Right cardiac atrium (tissue), 5 donors: ENCODE results near the gene GNAQ. TPM values are rescaled to one million over a fixed set of nuclear protein-coding genes. Genes with fewer than 3 reads are reported as not detected.
A peak's percentile ranks its signal among the peaks of the same experiment; 100 is the strongest.
"Not testable (repeated sequence)": the region's sequence is repeated elsewhere in the genome, so short reads cannot be mapped to it uniquely, and the experiment has no call there.

Experiments
- ATAC-seq, 2 donors: fragments of 200-7000 bp; cut with Tn5 transposase; one replicate each; pipeline versions ENCODE4 v1.8.0 to v1.9.1; 2020; ENCODE audit warnings: moderate library complexity in 2 of 2, mild to moderate bottlenecking in 1 of 2
- DNase-seq, 3 donors: peaks; one replicate each; pipeline ENCODE4 v3.0.0-alpha.2; 2020
- H3K27ac ChIP-seq: one replicate; pipeline ENCODE4 v1.5.1; 2013; ENCODE audit warnings: mild to moderate bottlenecking, low read length, control low read depth, moderate library complexity
- H3K27me3 ChIP-seq: one replicate; pipeline ENCODE4 v1.6.1; 2013; ENCODE audit not compliant: control insufficient read depth, insufficient read depth
- H3K4me1 ChIP-seq: one replicate; pipeline ENCODE4 v1.6.1; 2013; ENCODE audit warnings: low read length; ENCODE audit not compliant: control insufficient read depth, insufficient read depth
- H3K4me3 ChIP-seq: one replicate; pipeline ENCODE4 v1.5.1; 2013; ENCODE audit warnings: low read length, control low read depth
- H3K9me3 ChIP-seq: one replicate; pipeline ENCODE4 v1.6.1; 2013; ENCODE audit warnings: low read length; ENCODE audit not compliant: control insufficient read depth
- WGBS: extraction: QIAGEN DNeasy Blood & Tissue Kit; methylation state at CpG from one replicate; pipeline ENCODE4 v1.1.7; 2013; 5-methylcytosine and 5-hydroxymethylcytosine counted together
- intact Hi-C, 4 donors: fragments of 100-400 bp; cut with DNase I; formaldehyde crosslinking; loops; one replicate each; pipeline versions ENCODE4 v1.11.0 to v1.14.0; 2022 to 2023
- polyA plus RNA-seq: library from polyadenylated mRNA; stranded (reverse); fragments of 200-250 nt; gene quantifications from one replicate; pipeline ENCODE4 v1.2.3, GENCODE V29; 2013
- total RNA-seq, 4 donors: library from RNA; stranded (reverse); fragmentation: NEBNext Ultra II Directional; extraction: Animal tissue kit (Norgen Biotek cat#: 25700); gene quantifications; one replicate each; pipeline ENCODE4 v1.2.1, GENCODE V29; 2021
- donor health status: healthy with polysubstance abuse.
- donor health status: DM: no; HTN: yes; CAD: no.
- donor health status: DM: no; HTN: no; CAD: no.
- donor health status: DM: no; HTN: yes; CAD: no; lungs with severe emphysema.
- donor health status: DM: yes; HTN: yes; CAD: no.

The GNAQ gene
- total and polyA plus RNA-seq, 5 donors: 6.0 to 18.1 (median 16.4) TPM

DNA sequence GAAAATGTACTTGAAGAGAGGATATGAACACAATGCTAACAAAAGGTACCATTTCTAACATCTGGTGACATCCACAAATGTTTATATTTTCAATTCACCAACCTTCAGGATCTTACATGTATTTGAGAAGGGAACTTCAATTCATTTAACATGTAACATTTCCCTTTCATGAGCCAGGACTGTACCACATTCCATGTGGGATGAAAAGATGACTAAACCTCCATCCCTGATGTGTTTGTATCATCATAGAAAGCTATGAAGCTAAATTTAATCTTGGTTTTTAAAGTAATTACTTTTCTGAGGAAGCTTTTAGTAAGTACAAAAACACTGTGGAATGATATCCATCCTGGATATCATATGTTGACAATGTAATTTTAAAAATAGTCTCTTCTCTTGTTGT is 305.3 kb downstream of the GNAQ start:
- intact Hi-C loops: no loop called here
- no peak for DNase-seq
- no peaks in the 10 kb centered on the region for H3K9me3 ChIP-seq
- ATAC-seq: no peak
- no peak overlapping the region for H3K4me3 ChIP-seq
- H3K4me1 ChIP-seq: no peaks in the 10 kb centered on the region
- H3K27me3 ChIP-seq: no peaks in the 10 kb centered on the region
- no peak overlapping the region for H3K27ac ChIP-seq

DNA sequence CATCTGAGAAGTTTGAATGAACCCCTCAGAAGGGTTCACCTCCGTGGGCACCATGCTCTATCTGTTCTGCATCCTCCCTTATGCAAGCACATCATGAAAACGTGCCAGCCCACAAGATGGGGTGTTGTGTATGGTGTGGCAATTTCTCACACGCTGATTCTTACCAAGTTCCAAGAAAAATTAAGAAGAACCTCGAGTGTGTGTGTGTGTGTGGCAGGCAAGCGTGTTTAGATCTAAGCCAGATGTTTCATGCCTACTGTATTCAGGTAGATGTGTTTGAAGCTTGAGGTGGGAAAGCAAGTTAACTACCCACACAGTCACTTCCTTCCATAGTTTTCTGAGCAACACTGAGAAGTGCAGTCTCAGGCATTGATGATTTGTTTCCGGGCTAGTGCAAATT is 305.8 kb downstream of the GNAQ start:
- no peak for ATAC-seq
- Histone ChIP-seq H3K9me3 (no peaks in the 10 kb centered on the region), H3K27me3 (no peaks in the 10 kb centered on the region), H3K4me1 (no peaks in the 10 kb centered on the region), H3K27ac (no peak overlapping the region), H3K4me3 (no peak overlapping the region)
- intact Hi-C loops: no loop called here
- WGBS: 87% methylated on average over 6 of the region's 6 CpGs
- DNase-seq: no peak

DNA sequence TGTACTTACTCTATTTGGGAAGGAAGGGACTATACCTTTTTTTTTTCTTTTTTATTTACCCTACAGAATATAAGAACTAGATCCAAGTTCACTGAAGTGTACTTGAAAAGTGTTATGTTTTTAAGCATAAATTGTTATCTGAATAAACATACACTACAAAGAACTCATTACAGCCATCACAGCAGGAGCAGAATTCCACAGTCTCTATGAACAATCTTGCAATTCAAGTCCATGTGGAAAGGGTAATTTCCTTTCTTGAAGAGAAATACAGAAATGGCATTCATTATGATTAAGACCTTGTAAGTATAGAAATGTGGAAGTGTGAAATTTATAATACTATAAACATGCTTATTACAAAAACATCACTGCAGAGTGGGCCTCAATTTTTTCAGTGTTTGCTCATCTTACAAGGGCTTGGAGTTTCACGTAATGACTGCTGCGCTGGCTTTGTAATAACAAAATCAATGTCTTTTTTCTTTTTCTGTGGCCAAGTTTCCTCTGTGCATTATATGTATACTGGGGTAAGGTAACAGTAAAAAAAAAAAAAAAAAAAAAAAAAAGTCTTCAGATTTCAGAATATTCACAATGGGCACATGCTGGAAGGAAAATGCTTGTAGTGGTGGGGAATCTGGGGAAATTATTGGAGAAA is 306.4 kb downstream of the GNAQ start:
- intact Hi-C loops: no loop called here
- H3K4me3 ChIP-seq: no peak overlapping the region
- H3K27me3 ChIP-seq: no peaks in the 10 kb centered on the region
- ATAC-seq: no peak
- WGBS: 49% methylated on average over 2 of the region's 2 CpGs
- no peaks in the 10 kb centered on the region for H3K9me3 ChIP-seq
- H3K27ac ChIP-seq: no peak overlapping the region
- no peak for DNase-seq
- H3K4me1 ChIP-seq: no peaks in the 10 kb centered on the region

DNA sequence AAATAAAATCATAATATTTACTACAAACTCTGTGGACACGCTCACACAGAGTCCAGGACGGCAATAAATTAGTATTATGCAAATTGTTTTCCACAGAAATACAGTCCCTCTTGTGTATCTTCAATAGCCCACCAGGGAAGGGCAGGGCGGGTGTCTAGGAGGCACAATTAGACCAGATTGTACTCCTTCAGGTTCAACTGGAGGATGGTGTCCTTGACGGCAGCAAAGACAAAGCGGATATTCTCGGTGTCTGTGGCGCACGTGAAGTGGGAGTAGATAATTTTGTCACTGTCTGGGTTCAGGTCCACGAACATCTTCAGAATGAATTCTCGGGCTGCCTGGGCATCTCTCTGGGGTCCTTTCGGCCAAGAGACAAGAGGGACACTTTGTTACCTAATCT is 310.5 kb downstream of the GNAQ start:
- H3K4me1 ChIP-seq, ATAC-seq, H3K27ac ChIP-seq, intact Hi-C loops, H3K9me3 ChIP-seq, H3K27me3 ChIP-seq, H3K4me3 ChIP-seq, DNase-seq: not testable (repeated sequence)
- 96% methylated on average over 11 of the region's 11 CpGs for WGBS

- Histone ChIP-seq H3K9me3 (no peaks in the 10 kb centered on the region), H3K27ac (no peak overlapping the region), H3K4me3 (no peak overlapping the region), H3K27me3 (no peaks in the 10 kb centered on the region), H3K4me1 (no peaks in the 10 kb centered on the region)
- intact Hi-C loops: no loop called here
- ATAC-seq: no peak
- DNase-seq: no peak
- 69% methylated on average over 3 of the region's 3 CpGs for WGBS
These were observed 312.3 kb downstream of the GNAQ start for GRCh38 chr9:77719321-77719720.

DNA sequence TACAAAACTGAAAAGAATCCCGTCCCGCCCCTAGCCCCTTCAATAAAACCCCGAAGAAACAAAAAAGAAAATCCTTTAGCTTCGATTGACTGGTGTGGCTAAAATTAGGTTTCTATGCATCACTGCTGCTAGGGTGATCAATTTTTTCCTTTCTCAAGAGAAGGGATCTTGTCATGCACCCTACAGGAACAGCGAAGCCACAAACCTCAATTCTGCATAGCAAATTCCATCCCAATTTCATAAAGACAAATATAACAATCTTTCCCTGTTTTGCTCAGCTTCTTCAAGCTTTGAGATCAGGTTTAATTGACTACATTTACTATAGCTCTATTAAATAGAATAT is 313.3 kb downstream of the GNAQ start:
- ATAC-seq, H3K4me3 ChIP-seq, DNase-seq, H3K27me3 ChIP-seq, H3K9me3 ChIP-seq, intact Hi-C loops, H3K27ac ChIP-seq, H3K4me1 ChIP-seq: not testable (repeated sequence)
- WGBS: 81% methylated on average over 5 of the region's 5 CpGs

DNA sequence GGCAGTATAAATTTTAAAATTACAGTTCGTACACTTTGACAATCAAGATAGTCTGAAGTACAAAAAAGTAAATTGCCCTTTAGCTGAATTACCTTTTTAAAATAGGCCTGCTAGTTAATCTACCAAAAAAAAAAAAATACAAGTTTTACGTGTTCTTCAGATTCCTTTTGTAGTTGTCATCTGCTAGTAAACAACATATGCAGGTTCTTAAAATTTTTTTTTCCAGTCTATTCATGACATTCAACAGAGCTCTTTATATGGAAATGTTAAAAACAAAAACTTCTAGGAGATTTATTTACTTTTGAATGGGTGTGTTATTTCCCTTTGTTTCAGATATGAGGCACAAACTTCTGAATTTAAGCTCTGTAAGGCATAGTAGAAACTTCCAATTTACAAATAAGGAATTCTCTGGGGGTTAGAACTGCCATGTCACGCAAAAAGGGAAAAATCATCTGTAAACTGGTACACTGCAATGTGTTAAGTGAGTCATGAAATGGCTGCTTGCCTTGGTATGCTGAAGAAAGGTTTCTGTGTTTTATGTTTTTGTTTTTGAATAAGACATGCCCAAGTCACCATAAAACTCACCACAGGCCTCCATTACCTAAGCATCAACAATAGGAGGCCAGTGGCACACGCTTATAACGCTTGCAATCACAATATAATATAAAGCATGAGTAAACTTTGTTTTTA is 313.9 kb downstream of the GNAQ start:
- ATAC-seq, H3K27ac ChIP-seq: not testable (repeated sequence)

DNA sequence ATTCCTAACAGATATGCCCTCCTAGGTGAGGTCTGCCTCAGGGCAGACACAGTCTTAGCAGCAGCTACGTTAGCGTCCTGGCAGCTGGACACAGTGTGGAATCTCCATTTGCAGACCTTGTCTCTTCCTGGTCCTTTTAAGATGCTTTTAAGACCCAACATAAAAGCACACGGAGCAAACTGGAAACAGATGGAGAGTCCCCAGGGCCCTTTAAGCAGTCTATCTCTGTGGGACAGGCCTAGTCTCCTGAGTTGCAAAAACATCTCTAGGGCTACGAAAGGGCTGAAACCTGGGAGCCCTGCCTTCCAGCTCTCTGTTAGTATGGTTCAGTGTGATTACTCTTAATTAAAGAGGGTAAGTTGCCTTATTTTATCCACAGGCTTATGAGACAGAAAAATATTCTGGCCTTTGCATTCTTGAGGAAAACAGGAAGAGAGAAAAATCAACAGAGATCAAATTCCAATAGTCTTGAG is 317.5 kb downstream of the GNAQ start:
- DNase-seq (no peak), ATAC-seq (peak in 1 of 2 donors; percentile 16)
- Histone ChIP-seq H3K9me3 (no peaks in the 10 kb centered on the region), H3K4me3 (no peak overlapping the region), H3K27me3 (no peaks in the 10 kb centered on the region), H3K4me1 (no peaks in the 10 kb centered on the region), H3K27ac (no peak overlapping the region)
- intact Hi-C loops: no loop called here
- WGBS: 57% methylated on average over 4 of the region's 4 CpGs

More for the DNA sequence above, 313.9 kb downstream of the GNAQ start:
- intact Hi-C loops, H3K4me3 ChIP-seq, DNase-seq, H3K27me3 ChIP-seq, H3K4me1 ChIP-seq, H3K9me3 ChIP-seq: not testable (repeated sequence)
- WGBS: 81% methylated on average over 4 of the region's 5 CpGs

DNA sequence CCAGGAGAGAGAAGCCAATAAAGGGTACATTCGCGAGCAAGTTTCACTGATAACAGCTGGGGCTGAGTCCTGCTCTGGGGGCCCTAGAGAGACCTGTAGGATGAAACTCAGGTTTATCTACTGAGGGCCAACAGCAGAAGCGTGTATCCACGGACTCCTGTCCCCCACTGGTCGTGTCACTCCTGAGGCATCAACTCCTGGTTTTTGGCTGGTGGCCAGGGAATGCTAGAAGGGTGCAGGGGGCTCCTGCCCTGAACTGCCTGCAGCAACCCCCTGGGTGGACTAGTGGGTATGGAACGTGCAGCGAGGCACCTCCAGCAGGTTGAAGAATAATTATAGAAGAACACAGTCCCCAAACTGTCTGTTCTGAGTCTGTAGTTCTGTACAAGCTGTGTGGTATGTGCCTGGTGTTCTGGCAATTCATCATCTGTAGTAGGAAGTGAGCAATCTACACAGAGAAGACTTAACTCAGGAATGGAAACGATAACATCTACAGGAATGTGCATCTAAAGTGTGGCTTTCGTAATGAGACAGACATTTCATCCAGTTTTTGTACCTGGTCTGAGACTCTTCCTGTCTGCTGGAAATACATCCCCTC is 319.0 kb downstream of the GNAQ start:
- H3K9me3 ChIP-seq: no peaks in the 10 kb centered on the region
- 67% methylated on average over 9 of the region's 9 CpGs for WGBS
- no peaks in the 10 kb centered on the region for H3K4me1 ChIP-seq
- ATAC-seq: no peak
- no peak for DNase-seq
- H3K27me3 ChIP-seq: no peaks in the 10 kb centered on the region
- no peak overlapping the region for H3K4me3 ChIP-seq
- H3K27ac ChIP-seq: no peak overlapping the region
- intact Hi-C loops: no loop called here

DNA sequence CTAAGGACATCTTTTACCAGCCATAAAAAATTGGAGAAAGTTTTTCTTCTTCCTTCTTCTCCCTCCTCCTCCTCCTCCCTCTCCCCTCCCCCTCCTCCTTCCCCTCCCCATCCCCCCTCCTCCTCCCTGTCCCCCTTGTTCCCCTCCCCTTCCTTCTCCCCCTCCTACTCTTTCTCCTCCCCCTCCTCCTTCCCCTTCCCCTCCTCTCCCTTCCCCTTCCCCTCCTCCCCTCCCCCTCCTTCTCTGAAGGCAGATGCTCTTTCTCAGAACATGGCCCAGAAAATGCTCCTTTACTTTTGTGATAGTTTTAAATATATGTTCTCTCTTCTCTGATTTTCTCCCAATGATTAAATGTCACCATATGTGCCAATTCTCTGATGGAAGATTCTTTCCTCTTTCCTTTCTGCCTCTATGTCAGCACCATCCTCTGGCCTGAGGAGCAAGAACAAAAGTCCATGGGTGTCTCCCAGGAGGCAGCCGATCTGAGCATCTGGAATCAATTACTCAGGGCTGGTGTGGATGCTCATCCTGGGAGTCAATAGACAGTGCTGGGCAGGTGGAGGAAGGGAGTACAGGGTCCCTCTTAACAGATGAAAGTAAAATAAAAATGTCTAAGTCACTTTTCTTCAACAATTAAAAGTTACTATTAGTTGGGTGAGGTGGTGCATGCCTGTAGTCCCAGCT is 320.5 kb downstream of the GNAQ start:
- no peak for DNase-seq
- no peak overlapping the region for H3K4me3 ChIP-seq
- no peaks in the 10 kb centered on the region for H3K27me3 ChIP-seq
- H3K27ac ChIP-seq: no peak overlapping the region
- intact Hi-C loops: no loop called here
- no peak for ATAC-seq
- H3K4me1 ChIP-seq: no peaks in the 10 kb centered on the region
- whole genome bisulfite sequencing: 81% methylated on average over 1 of the region's 1 CpG
- no peaks in the 10 kb centered on the region for H3K9me3 ChIP-seq

DNA sequence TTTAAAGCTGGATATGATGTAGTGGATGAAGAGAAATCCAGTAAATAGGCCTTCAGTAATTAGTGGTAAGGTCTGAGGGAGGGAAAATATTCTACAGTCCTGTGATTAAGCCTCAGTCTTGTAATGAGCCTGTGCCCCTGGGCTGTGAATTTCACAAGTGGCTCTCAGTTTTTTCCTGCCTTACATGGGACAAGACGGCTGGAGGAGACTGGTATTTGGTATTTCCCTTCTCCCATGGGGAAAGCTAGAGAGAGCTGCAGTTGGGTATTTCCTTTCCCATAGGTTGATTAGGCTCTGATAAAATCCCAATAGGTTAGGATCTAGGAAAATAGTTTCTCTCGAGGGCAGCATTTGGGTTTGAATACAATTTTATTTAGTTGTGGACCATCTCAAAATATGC is 321.3 kb downstream of the GNAQ start:
- WGBS: 74% methylated on average over 2 of the region's 2 CpGs
- intact Hi-C loops: no loop called here
- Histone ChIP-seq H3K4me3 (no peak overlapping the region), H3K9me3 (no peaks in the 10 kb centered on the region), H3K27ac (no peak overlapping the region), H3K4me1 (no peaks in the 10 kb centered on the region), H3K27me3 (no peaks in the 10 kb centered on the region)
- ATAC-seq (no peak), DNase-seq (no peak)
